HG03571 (cell line): ENCODE data around the gene CSMD2.

ENCODE experiments used
- ATAC-seq: cut with Tn5 transposase; IDR thresholded peaks from one replicate; pipeline ENCODE4 v1.9.1; 2021; ENCODE audit not compliant: unreplicated experiment

The CSMD2 gene

DNA sequence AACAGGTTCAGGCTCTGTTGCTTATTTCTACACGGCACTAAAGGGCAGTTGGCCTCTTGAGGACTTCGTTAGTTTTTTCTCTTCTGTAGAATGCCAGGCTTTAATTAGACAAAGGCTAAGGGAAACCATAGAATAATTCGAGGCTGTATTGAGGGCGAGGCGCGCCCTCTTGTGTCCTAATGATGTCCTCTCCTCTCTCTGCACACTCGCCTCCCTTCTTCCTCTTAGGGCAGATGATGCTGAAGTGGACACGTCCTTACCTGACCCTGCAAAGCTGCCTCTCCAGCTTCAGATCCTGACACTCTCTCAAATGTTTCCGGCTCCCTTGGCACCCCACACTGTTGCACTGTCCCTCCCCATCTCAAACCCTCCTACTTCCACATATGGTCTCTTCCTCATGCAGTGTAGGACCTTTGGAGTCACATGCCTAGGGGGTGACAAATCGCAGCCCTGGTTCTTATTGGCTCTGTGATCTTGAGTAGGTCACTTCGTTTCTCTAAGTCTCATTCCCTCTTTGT is 694.5 kb downstream of the CSMD2 start:
- no peak for ATAC-seq

DNA sequence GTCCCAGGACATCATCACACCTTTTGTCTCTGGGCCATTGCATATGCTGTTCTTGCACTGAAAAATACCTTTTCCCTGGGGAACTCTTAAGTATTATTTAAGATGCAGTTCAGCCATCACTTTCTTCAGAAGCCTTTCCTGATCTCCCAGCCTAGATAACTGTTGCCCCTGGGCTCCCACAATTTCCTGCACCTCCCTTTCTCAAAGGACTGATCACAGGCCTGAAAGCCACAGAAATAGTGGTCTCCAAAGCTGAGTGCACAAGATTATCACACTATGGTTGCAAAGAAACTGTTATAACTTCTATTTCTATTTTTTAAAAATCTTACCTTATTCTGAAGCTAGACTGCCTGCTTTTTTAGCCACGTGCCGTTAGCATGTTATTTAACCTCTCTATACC is 695.3 kb downstream of the CSMD2 start:
- no peak for ATAC-seq

DNA sequence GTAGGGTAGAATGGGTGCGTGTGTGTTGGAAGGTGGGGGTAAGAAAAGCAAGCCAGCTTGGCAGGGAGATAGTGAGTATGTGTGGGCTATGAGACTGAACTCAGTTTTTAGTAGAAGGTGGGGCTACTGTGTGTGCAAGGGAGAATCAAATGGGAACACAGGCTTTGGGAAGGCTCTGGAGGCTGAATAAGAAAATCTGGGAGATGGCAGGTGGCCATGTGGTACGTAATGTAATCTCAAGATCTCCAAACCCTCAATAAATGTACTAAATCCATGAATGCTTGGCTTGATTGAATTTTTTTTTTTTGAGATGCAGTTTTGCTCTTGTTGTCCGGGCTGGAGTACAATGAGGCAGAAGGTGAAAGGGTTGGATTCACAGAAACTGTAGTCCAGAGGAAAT is 696.1 kb downstream of the CSMD2 start:
- no peak for ATAC-seq

DNA sequence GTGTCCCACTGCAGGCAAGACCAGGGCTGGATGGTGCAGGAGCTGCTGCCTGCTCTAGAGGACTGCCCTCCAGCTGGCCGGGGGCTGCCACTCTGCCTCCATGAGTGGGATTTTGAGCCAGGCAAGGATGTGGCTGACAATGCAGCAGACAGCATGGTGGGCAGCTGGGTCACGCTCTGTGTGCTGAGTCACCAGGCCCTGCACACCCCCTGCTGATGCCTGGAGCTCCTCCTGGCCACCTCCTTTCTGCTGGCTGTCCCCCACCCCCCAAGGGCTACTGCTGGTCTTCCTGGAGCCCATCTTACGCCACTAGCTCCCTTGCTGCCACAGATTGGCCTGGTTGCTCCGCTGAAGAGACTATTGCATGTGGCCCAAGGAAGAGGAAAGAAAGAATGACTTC is 696.5 kb downstream of the CSMD2 start:
- no peak for ATAC-seq

DNA sequence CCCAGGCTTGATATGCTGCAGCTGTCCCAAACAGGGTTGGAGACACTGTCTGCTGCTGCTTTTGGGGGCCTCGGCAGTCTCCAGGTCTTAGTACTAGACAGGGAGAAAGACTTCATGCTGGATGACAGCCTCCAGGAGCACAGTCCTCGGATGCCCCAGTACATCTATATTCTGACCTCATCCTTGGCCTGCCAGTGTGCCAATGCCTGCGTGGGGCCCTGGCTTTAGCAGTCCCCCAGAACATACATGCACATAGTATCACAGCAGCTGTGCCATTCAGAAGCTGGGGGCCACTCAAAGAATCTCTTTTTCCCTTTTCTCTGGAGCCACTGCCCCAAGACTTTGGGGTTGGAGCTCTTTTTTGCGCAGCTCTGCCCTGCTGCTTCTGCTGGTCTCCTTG is 697.0 kb downstream of the CSMD2 start:
- no peak for ATAC-seq

DNA sequence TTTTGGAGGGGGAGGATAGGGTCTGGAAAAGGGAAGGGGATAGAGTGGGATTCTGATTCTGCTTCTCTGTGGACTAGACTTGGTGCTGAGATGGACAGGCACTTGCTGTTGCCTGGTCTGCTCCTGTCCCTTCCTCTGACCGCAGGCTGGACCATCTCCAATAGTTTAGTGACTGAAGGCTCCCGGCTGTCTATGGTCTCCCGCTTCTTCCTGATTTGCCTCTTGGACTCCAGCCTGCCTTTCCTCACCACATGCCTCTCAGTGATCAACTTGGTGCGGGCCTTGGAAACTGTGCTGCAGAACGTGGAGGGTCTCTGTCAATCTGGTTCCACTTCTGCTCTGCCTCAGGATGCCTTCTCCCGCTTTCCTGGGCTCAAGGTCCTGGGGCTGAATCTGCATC is 698.9 kb downstream of the CSMD2 start:
- ATAC-seq: no peak

- ATAC-seq: no peak
These were observed 699.7 kb downstream of the CSMD2 start for GRCh38 chr1:33465316-33465715.

GRCh38 chr1:33464552-33464951 is 700.5 kb downstream of the CSMD2 start:
- no peak for ATAC-seq
